Liver (tissue), 9 donors: ENCODE results near the gene BEST1. TPM values are rescaled to one million over a fixed set of nuclear protein-coding genes. Genes with fewer than 3 reads are reported as not detected.

Experiments
- DNase-seq: peaks from one replicate; pipeline ENCODE4 v3.0.0-alpha.2; 2017; ENCODE audit warnings: low spot score
- H3K27ac ChIP-seq, 2 donors: one replicate each; pipeline ENCODE4 v1.7.0; 2013; ENCODE audit warnings: inconsistent platforms in 2 of 2, low read length in 2 of 2, control low read depth in 1 of 2, low read depth in 1 of 2, mild to moderate bottlenecking in 1 of 2
- H3K27me3 ChIP-seq, 4 donors: one replicate each; pipeline versions ENCODE4 v1.6.1 to v1.7.0; 2013; ENCODE audit warnings: low read length in 3 of 4, inconsistent platforms in 1 of 4, mild to moderate bottlenecking in 1 of 4, moderate library complexity in 1 of 4; ENCODE audit not compliant: control insufficient read depth in 4 of 4, insufficient read depth in 4 of 4
- H3K36me3 ChIP-seq, 4 donors: one replicate each; pipeline versions ENCODE4 v1.6.1 to v1.7.0; 2013; ENCODE audit warnings: low read length in 3 of 4, mild to moderate bottlenecking in 3 of 4, low read depth in 1 of 4, moderate library complexity in 1 of 4; ENCODE audit not compliant: control insufficient read depth in 4 of 4, insufficient read depth in 3 of 4
- H3K4me1 ChIP-seq, 4 donors: one replicate each; pipeline versions ENCODE4 v1.6.1 to v1.7.0; 2013; ENCODE audit warnings: low read length in 3 of 4, mild to moderate bottlenecking in 3 of 4, moderate library complexity in 1 of 4; ENCODE audit not compliant: control insufficient read depth in 4 of 4, insufficient read depth in 4 of 4
- H3K4me3 ChIP-seq, 3 donors: one replicate each; pipeline versions ENCODE4 v1.6.1 to v1.7.0; 2013; ENCODE audit warnings: low read length in 3 of 3, control low read depth in 1 of 3, low read depth in 1 of 3, mild to moderate bottlenecking in 1 of 3
- H3K9ac ChIP-seq, 2 donors: one replicate each; pipeline ENCODE4 v1.7.0; 2013; ENCODE audit warnings: low read length in 2 of 2, mild to moderate bottlenecking in 2 of 2, moderate library complexity in 2 of 2, control low read depth in 1 of 2, low read depth in 1 of 2
- H3K9me3 ChIP-seq, 4 donors: one replicate each; pipeline versions ENCODE4 v1.6.1 to v1.7.0; 2013; ENCODE audit warnings: low read length in 3 of 4; ENCODE audit not compliant: control insufficient read depth in 4 of 4
- ATF3 ChIP-seq: IDR thresholded peaks from 2 replicates; pipeline ENCODE4 v1.6.1; 2016; ENCODE audit warnings: antibody characterized with exemption
- CTCF ChIP-seq: fragments of 150-350 bp; IDR thresholded peaks from 2 replicates; pipeline ENCODE4 v1.5.1; 2017; ENCODE audit warnings: improper control_type of control experiment, low read depth, low read length; ENCODE audit not compliant: missing input control
- EGR1 ChIP-seq, 2 donors: IDR thresholded peaks; 2 replicates each; pipeline ENCODE4 v1.6.1; 2016 to 2018; ENCODE audit warnings: antibody characterized with exemption in 2 of 2, low read depth in 2 of 2
- FOXA1 ChIP-seq: IDR thresholded peaks from 2 replicates; pipeline ENCODE4 v1.6.1; 2016; ENCODE audit warnings: antibody characterized with exemption
- FOXA2 ChIP-seq: IDR thresholded peaks from 2 replicates; pipeline ENCODE4 v1.6.1; 2016; ENCODE audit warnings: antibody characterized with exemption
- GABPA ChIP-seq, 2 donors: IDR thresholded peaks in 1 of 2; conservative IDR thresholded peaks in 1 of 2; 2 replicates each; pipeline ENCODE4 v1.6.1; 2016; ENCODE audit warnings: antibody characterized with exemption in 2 of 2, mild to moderate bottlenecking in 1 of 2, moderate library complexity in 1 of 2
- HNF4A ChIP-seq, 2 donors: conservative IDR thresholded peaks; 2 replicates each; pipeline ENCODE4 v1.6.1; 2016; ENCODE audit warnings: antibody characterized with exemption in 2 of 2, mild to moderate bottlenecking in 2 of 2
- HNF4G ChIP-seq: IDR thresholded peaks from 2 replicates; pipeline ENCODE4 v1.6.1; 2016; ENCODE audit warnings: antibody characterized with exemption
- JUND ChIP-seq, 2 donors: IDR thresholded peaks; 2 replicates each; pipeline ENCODE4 v1.6.1; 2016; ENCODE audit warnings: antibody characterized with exemption in 2 of 2
- MAX ChIP-seq: IDR thresholded peaks from 2 replicates; pipeline ENCODE4 v1.6.1; 2016; ENCODE audit warnings: antibody characterized with exemption
- RAD21 ChIP-seq, 2 donors: IDR thresholded peaks; 2 replicates each; pipeline ENCODE4 v1.6.1; 2016; ENCODE audit warnings: antibody characterized with exemption in 2 of 2, mild to moderate bottlenecking in 2 of 2
- REST ChIP-seq: IDR thresholded peaks from 2 replicates; pipeline ENCODE4 v1.6.1; 2016; ENCODE audit warnings: antibody characterized with exemption, mild to moderate bottlenecking
- RXRA ChIP-seq, 2 donors: IDR thresholded peaks; 2 replicates each; pipeline ENCODE4 v1.6.1; 2017 to 2018; ENCODE audit warnings: antibody characterized with exemption in 2 of 2, mild to moderate bottlenecking in 1 of 2
- SP1 ChIP-seq: IDR thresholded peaks from 2 replicates; pipeline ENCODE4 v1.6.1; 2018; ENCODE audit warnings: antibody characterized with exemption, mild to moderate bottlenecking
- TAF1 ChIP-seq: conservative IDR thresholded peaks from 2 replicates; pipeline ENCODE4 v1.6.1; 2016; ENCODE audit warnings: antibody characterized with exemption, mild to moderate bottlenecking
- YY1 ChIP-seq: IDR thresholded peaks from 2 replicates; pipeline ENCODE4 v1.6.1; 2016; ENCODE audit warnings: antibody characterized with exemption, mild to moderate bottlenecking
- ZBTB33 ChIP-seq: IDR thresholded peaks from 2 replicates; pipeline ENCODE4 v1.6.1; 2016; ENCODE audit warnings: antibody characterized with exemption
- WGBS: extraction: QIAGEN DNeasy Blood & Tissue Kit; methylation state at CpG from one replicate; pipeline ENCODE4 v1.1.7; 2013; 5-methylcytosine and 5-hydroxymethylcytosine counted together
- polyA plus RNA-seq, 2 donors: library from polyadenylated mRNA; stranded (reverse) in 1 of 2; unstranded in 1 of 2; fragments of 200-250 nt in 1 of 2; fragments of >200 nt in 1 of 2; fragmentation: Nextera tagmentation in 1 of 2; extraction: Ambion mirVana in 1 of 2; gene quantifications; one replicate each; pipeline versions ENCODE4 v1.2.1 to v1.2.3, GENCODE V29; 2013 to 2015
- total RNA-seq, 2 donors: library from RNA; depleted of rRNA; stranded (reverse); fragments of >200 nt; gene quantifications; one replicate each; pipeline ENCODE4 v1.2.3, GENCODE V29; 2014
- donor health status: healthy.
- donor health status: healthy.
- donor health status: healthy.
- donor health status: healthy.
- donor health status: healthy.

Gene BEST1
- total and polyA plus RNA-seq, 4 donors, result 0.22 to 1.6 (median 1.1) TPM

GRCh38 chr11:61980783-61981541 lies 30.8 kb downstream of the BEST1 start:
- H3K4me1 ChIP-seq, result peaks cover 15 to 64% (median 39%) of the 10 kb centered on the region in 4 donors
- peaks cover 0 to 11% (median 2%) of the 10 kb centered on the region in 4 donors for H3K36me3 ChIP-seq
- 38% methylated on average over 10 of the region's 10 CpGs for WGBS
- H3K9ac ChIP-seq, result no peak overlapping the region
- no peaks in the 10 kb centered on the region for H3K27me3 ChIP-seq
- H3K27ac ChIP-seq, result peak overlapping the region; percentile 48 to 50
- TF ChIP-seq FOXA2 (peak; percentile 38), SP1 (peak; percentile 87), ATF3 (no peak), FOXA1 (peak; percentile 19), GABPA (IDR thresholded peaks at IDR 0.05 in 1 of 2, conservative IDR thresholded peaks at IDR 0.05 in 1 of 2) (peak in 1 of 2 donors; percentile 26), JUND (IDR thresholded peaks at IDR 0.05) (peak in 1 of 2 donors; percentile 66), ZBTB33 (peak; percentile 46), REST (no peak), MAX (peak; percentile 46), HNF4G (peak; percentile 93), CTCF (no peak), YY1 (peak; percentile 60), EGR1 (IDR thresholded peaks at IDR 0.05; ENCODE audit: low read depth in 2 of 2) (no peak), HNF4A (conservative IDR thresholded peaks at IDR 0.05) (peak; percentile 98 to 99), RAD21 (IDR thresholded peaks at IDR 0.05) (peak in 1 of 2 donors; percentile 53), TAF1 (no peak), RXRA (IDR thresholded peaks at IDR 0.05) (peak; percentile 85 to 88)
- H3K9me3 ChIP-seq, result no peaks in the 10 kb centered on the region
- H3K4me3 ChIP-seq, result no peak overlapping the region
- no peak for DNase-seq
